ENCODE measurements around the gene NLRP3.

- no peak for TF ChIP-seq CTCF (IDR thresholded peaks at IDR 0.05)
- no peak for TF ChIP-seq POLR2A (IDR thresholded peaks at IDR 0.05)
Measured at GRCh38 chr1:247472035-247472434, 56.1 kb downstream of the NLRP3 start.

All from upper lobe of left lung (tissue), 4 donors.